Epidermal melanocyte (primary cell): ENCODE measurements around the gene CFAP91.

Source experiments
- DNase-seq: peaks from one replicate; pipeline ENCODE4 v3.0.0; 2011; ENCODE audit warnings: low spot score; ENCODE audit not compliant: insufficient read length

Gene CFAP91

GRCh38 chr3:119741657-119742590, 39.1 kb downstream of the CFAP91 start:
- DNase-seq = no peak

DNA sequence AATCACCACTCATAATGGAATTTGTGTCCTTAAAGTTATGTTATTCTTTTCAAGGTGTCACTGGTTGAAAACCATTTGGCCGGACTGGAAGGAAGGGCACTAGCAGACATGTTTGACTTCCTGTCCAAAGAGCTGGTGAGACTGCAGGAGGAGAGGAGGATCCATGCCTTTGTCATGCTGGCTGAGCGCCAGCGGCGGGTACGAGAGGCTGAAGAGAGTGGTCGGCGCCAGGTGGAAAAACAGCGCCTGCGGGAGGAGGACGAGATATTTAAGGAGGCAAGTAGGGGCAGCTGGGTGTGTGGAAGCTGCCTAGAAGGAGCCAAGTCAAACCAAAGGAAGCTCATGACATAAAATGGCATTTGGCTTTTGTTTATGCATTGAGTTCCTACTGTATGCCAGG, 41.1 kb downstream of the CFAP91 start:
- DNase-seq = no peak

DNA sequence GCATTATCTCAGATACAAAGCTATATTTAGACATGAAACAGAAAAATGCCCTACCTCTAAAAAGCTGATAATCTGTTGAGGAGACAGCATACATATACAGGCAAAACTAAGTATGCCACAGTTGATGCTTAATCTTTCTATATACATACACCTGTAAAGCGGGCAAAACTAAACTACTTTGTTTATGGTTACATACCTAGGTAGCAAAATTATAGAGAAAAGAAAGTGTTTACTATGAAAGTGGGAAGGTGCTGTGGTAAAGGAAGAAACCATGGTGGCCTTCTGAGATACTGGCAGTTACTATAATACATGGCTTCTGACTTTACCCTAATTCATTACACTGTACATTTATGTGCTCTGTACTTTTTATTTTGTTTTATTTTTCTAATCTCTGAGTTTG, 43.1 kb downstream of the CFAP91 start:
- DNase-seq = no peak

GRCh38 chr3:119746423-119746822, 43.6 kb downstream of the CFAP91 start:
- DNase-seq = no peak

DNA sequence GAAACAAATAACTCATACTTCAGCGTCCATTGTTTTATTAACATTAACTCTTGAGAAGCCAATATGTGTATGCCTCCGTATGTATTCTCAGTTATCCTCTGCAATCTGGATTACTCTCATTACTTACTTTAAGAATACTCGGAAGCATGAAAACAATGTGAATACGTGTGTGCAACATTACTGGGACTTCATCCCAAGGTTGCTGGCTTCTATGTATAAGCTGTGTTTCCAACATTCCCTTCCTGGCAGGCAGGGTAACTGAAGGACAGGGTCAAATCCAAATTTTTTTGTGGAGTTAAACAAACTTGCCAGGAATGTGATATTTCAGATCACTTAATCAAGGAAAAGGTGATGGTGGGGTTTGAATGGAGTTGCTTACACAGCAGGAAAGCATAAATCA, 44.5 kb downstream of the CFAP91 start:
- no peak for DNase-seq

GRCh38 chr3:119748991-119749390, 46.2 kb downstream of the CFAP91 start:
- no peak for DNase-seq

DNA sequence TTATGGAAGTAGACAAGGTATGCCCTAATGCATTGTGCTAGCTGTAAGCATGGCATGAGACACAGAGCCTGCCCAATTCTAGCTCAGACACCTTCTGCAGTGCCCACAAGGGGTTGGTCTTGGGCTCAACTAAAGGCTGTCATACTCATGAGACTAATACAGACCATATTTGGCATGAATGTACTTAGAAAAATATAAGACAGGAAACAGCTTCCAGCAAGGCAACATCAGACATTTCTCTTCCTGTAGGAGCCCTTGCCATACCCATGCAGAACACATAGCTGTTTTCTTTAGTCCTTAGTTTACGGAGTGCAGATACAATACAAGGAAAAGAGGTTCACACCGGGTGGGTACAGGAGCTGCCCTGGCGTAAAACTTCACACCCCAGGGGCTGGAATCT, 48.6 kb downstream of the CFAP91 start:
- no peak for DNase-seq
